ENCODE data around the gene FGFBP1. TPM values are rescaled to one million over a fixed set of nuclear protein-coding genes. Genes with fewer than 3 reads are reported as not detected.

FGFBP1 gene
- total and polyA plus RNA-seq, 7 donors, result 0.08 TPM; not detected in 6

DNA sequence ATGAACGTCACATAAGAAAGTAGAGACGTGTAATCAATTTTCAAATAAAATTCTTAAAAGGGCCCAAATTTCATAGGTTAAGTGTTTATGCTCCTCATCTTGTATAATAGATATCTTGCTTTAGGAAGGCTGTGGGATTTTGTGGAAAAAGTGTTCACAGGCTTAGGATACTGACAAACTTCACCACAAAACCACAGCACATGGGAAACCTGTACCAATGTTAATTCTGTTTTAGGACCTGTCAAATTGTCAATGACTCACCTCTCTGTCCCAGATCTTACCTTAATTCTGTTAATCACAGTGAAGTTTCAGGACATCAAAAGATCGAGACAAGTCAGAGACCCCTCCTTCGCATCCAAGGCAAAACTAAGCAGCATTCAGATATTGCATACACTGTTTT is 24.2 kb downstream of the FGFBP1 start:
- intact Hi-C loops (cut with DNase I), result no loop called here
- no peaks in the 10 kb centered on the region for H3K27me3 ChIP-seq (ENCODE audit: insufficient read depth in 3 of 3, low read length in 2 of 3)

GRCh38 chr4:15913631-15913970 is 24.9 kb downstream of the FGFBP1 start:
- no peak for TF ChIP-seq CTCF (IDR thresholded peaks at IDR 0.05)
- intact Hi-C loops (cut with DNase I), result no loop called here
- H3K4me3 ChIP-seq, result no peak overlapping the region
- no peak for DNase-seq
- H3K36me3 ChIP-seq (ENCODE audit: insufficient read depth in 1 of 2, low read depth in 1 of 2), result no peaks in the 10 kb centered on the region
- ATAC-seq, result no peak
- no peaks in the 10 kb centered on the region for H3K4me1 ChIP-seq
- H3K9me3 ChIP-seq, result no peaks in the 10 kb centered on the region
- H3K27ac ChIP-seq, result no peak overlapping the region
- WGBS, 3 donors, result 34 to 41% (median 38%) methylated on average over 2 of the region's 2 CpGs
- no peaks in the 10 kb centered on the region for H3K27me3 ChIP-seq (ENCODE audit: insufficient read depth in 3 of 3, low read length in 2 of 3)

More for the DNA sequence above, 24.2 kb downstream of the FGFBP1 start:
- ATAC-seq, result no peak
- Histone ChIP-seq H3K4me3 (no peak overlapping the region), H3K9me3 (no peaks in the 10 kb centered on the region), H3K4me1 (no peaks in the 10 kb centered on the region), H3K27ac (no peak overlapping the region), H3K36me3 (ENCODE audit: insufficient read depth in 1 of 2, low read depth in 1 of 2) (no peaks in the 10 kb centered on the region)
- TF ChIP-seq CTCF (IDR thresholded peaks at IDR 0.05), result no peak
- 94 to 95% (median 95%) methylated on average over 4 of the region's 4 CpGs for WGBS, 3 donors
- no peak for DNase-seq

GRCh38 chr4:15912961-15913630 is 25.4 kb downstream of the FGFBP1 start:
- H3K27ac ChIP-seq, result no peak overlapping the region
- no peak for TF ChIP-seq CTCF (IDR thresholded peaks at IDR 0.05)
- H3K4me1 ChIP-seq, result no peaks in the 10 kb centered on the region
- no peaks in the 10 kb centered on the region for H3K27me3 ChIP-seq (ENCODE audit: insufficient read depth in 3 of 3, low read length in 2 of 3)
- DNase-seq, result no peak
- no peaks in the 10 kb centered on the region for H3K36me3 ChIP-seq (ENCODE audit: insufficient read depth in 1 of 2, low read depth in 1 of 2)
- no peak overlapping the region for H3K4me3 ChIP-seq
- ATAC-seq, result no peak
- WGBS, 3 donors, result 26 to 41% (median 34%) methylated on average over 8 of the region's 8 CpGs
- intact Hi-C loops (cut with DNase I), result no loop called here
- no peaks in the 10 kb centered on the region for H3K9me3 ChIP-seq

- ATAC-seq (no peak), DNase-seq (no peak)
- no peaks in the 10 kb centered on the region for H3K4me1 ChIP-seq
- H3K36me3 ChIP-seq (ENCODE audit: insufficient read depth in 1 of 2, low read depth in 1 of 2), result no peaks in the 10 kb centered on the region
- H3K9me3 ChIP-seq, result no peaks in the 10 kb centered on the region
- no peak overlapping the region for H3K27ac ChIP-seq
- intact Hi-C loops (cut with DNase I), result no loop called here
- 61 to 72% (median 72%) methylated on average over 7 of the region's 7 CpGs for WGBS, 3 donors
- no peaks in the 10 kb centered on the region for H3K27me3 ChIP-seq (ENCODE audit: insufficient read depth in 3 of 3, low read length in 2 of 3)
- H3K4me3 ChIP-seq, result no peak overlapping the region
- TF ChIP-seq CTCF (IDR thresholded peaks at IDR 0.05), result no peak
Observed at GRCh38 chr4:15912236-15912635, 26.3 kb downstream of the FGFBP1 start.
